ENCODE measurements around the gene ZNF580. TPM values are rescaled to one million over a fixed set of nuclear protein-coding genes. Genes with fewer than 3 reads are reported as not detected.

The ZNF580 gene
- total and polyA plus RNA-seq, 2 of the 13 experiments (the other 11 are each of a cell fraction or from before 2014, with no cell fraction given), result 4.4 to 6.0 TPM

GRCh38 chr19:55640577-55641425 is at the start of gene ZNF580 (continued):
- TF ChIP-seq ZNF788 (CRISPR knock-in tag; IDR thresholded peaks at IDR 0.05; ENCODE audit: borderline replicate concordance) (peak; percentile 49; the same call in 1 of the 2 replicates), ZNF83 (CRISPR knock-in tag; IDR thresholded peaks at IDR 0.05; ENCODE audit: borderline replicate concordance) (no peak), NCOA5 (CRISPR knock-in tag; IDR thresholded peaks at IDR 0.05) (0 out of 2 replicates have a peak, but pooled peaks have one; percentile 16), ARHGAP35 (CRISPR knock-in tag; IDR thresholded peaks at IDR 0.05; ENCODE audit: borderline replicate concordance) (no peak), ZSCAN31 (CRISPR knock-in tag; IDR thresholded peaks at IDR 0.05; ENCODE audit: low read depth) (peak; percentile 56; the same call in 1 of the 2 replicates), ZNF772 (CRISPR knock-in tag; IDR thresholded peaks at IDR 0.05) (peak; percentile 50; the same call in 1 of the 2 replicates), HNRNPLL (IDR thresholded peaks at IDR 0.05; ENCODE audit: low read depth, low read length, poor library complexity, severe bottlenecking) (peak; percentile 59), FLYWCH1 (CRISPR knock-in tag; IDR thresholded peaks at IDR 0.05) (no peak), HOXD1 (CRISPR knock-in tag; IDR thresholded peaks at IDR 0.05) (peak; percentile 68; the same call in 1 of the 2 replicates), ZNF563 (CRISPR knock-in tag; IDR thresholded peaks at IDR 0.05) (peak; percentile 66; the same call in 1 of the 2 replicates), KLF13 (CRISPR knock-in tag; IDR thresholded peaks at IDR 0.05) (no peak), ZNF513 (CRISPR knock-in tag; conservative IDR thresholded peaks at IDR 0.05) (no peak), UBTF (CRISPR knock-in tag; IDR thresholded peaks at IDR 0.05) (peak; percentile 87), EP300 (IDR thresholded peaks at IDR 0.05; ENCODE audit: low read depth in 2 of 2, low read length in 2 of 2) (no peak), EP300 (CRISPR knock-in tag; IDR thresholded peaks at IDR 0.05; ENCODE audit: borderline replicate concordance) (peak; percentile 20; the same call in 1 of the 2 replicates), ZBTB10 (CRISPR knock-in tag; IDR thresholded peaks at IDR 0.05; ENCODE audit: borderline replicate concordance) (no peak), ZBTB14 (CRISPR knock-in tag; IDR thresholded peaks at IDR 0.05) (0 out of 2 replicates have a peak, but pooled peaks have one; percentile 31)
- TF ChIP-seq, protein P1, sequence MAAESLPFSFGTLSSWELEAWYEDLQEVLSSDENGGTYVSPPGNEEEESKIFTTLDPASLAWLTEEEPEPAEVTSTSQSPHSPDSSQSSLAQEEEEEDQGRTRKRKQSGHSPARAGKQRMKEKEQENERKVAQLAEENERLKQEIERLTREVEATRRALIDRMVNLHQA (CRISPR knock-in tag; IDR thresholded peaks at IDR 0.05), result no peak
